Heart left ventricle (tissue), 13 donors: Measurements from ENCODE around the gene SCPEP1.

Experiments used
- CTCF ChIP-seq, 12 donors: fragments of 200-600 bp; sonication (generic) in 4 of 12; IDR thresholded peaks; one replicate each; pipeline versions ENCODE4 v1.5.0 to v1.8.0; 2018 to 2022; ENCODE audit warnings: antibody characterized with exemption in 12 of 12, mild to moderate bottlenecking in 5 of 12
- POLR2A ChIP-seq, 2 donors: fragments of 450-650 bp; IDR thresholded peaks; one replicate each; pipeline ENCODE4 v1.6.1; 2017; ENCODE audit warnings: antibody characterized with exemption in 2 of 2, mild to moderate bottlenecking in 2 of 2, moderate library complexity in 2 of 2
- donor health status: ischemic (EF 13 %, LVEDD 7.1; RV severe dilation, severe dysfunction).
- donor health status: DM: no; HTN: yes; CAD: no.
- donor health status: DM: no; HTN: no; CAD: no.
- donor health status: ischemic (EF 25% LVEDD 6.9; RV normal size, moderate dysfunction).
- donor health status: ischemic (EF 25% LVEDD 5.7; RV mildly dilated, moderate dysfunction).
- donor health status: ischemic (EF 35%, LVEDD 5.7; RV mildly dilated, moderate dysfunction).
- donor health status: nonischemic (EF 11% LVEDD 7.7; RV severe dilation, severe dysfunction).
- donor health status: DM: yes; HTN: yes; CAD: no.
- donor health status: PGD.
- donor health status: ischemic (EF 29% LVEDD 5.4; RV normal size, mild dysfunction).
- donor health status: nonischemic (EF 23%, LVEDD 6.1; RV moderate dilation, normal function).

GRCh38 chr17:56956992-56957391, 20.9 kb upstream of the SCPEP1 start:
- TF ChIP-seq CTCF (IDR thresholded peaks at IDR 0.05) (no peak), POLR2A (IDR thresholded peaks at IDR 0.05) (no peak)
